Colon (tissue), 2 donors: ENCODE measurements around the gene ULBP1.
"Not testable (repeated sequence)": the region's sequence is repeated elsewhere in the genome, so short reads cannot be mapped to it uniquely, and the experiment has no call there.

Experiments
- FAIRE-seq: peaks from 2 replicates; lab custom pipeline; 2012; peaks lifted over from hg19 to GRCh38; lab: Jason Lieb, UNC
- donor health status: control.
- donor health status: control.

The ULBP1 gene

GRCh38 chr6:149933461-149933860 is 30.3 kb upstream of the ULBP1 start:
- no peak for FAIRE-seq

- FAIRE-seq, result no peak
Observed at GRCh38 chr6:149934249-149935156, 29.2 kb upstream of the ULBP1 start.

- FAIRE-seq, result no peak
Observed at GRCh38 chr6:149935246-149935645, 28.5 kb upstream of the ULBP1 start.

- FAIRE-seq, result no peak
Observed at GRCh38 chr6:149935668-149936067, 28.1 kb upstream of the ULBP1 start.

GRCh38 chr6:149936743-149937142 is 27.0 kb upstream of the ULBP1 start:
- FAIRE-seq, result no peak

GRCh38 chr6:149938013-149938570 is 25.7 kb upstream of the ULBP1 start:
- not testable (repeated sequence) for FAIRE-seq

GRCh38 chr6:149938571-149939355 is 25.0 kb upstream of the ULBP1 start:
- no peak for FAIRE-seq

GRCh38 chr6:149939356-149939648 is 24.4 kb upstream of the ULBP1 start:
- no peak for FAIRE-seq

- no peak for FAIRE-seq
Observed at GRCh38 chr6:149939909-149940671, 23.7 kb upstream of the ULBP1 start.

GRCh38 chr6:149940672-149940982 is 23.1 kb upstream of the ULBP1 start:
- no peak for FAIRE-seq

- FAIRE-seq, result no peak
Observed at GRCh38 chr6:149941583-149942460, 21.9 kb upstream of the ULBP1 start, which contains the start of gene ULBP2. TSS of gene ULBP2 (plus strand) at chr6:149942014. CDS start at chr6:149942073, 59 bp downstream.

GRCh38 chr6:149942461-149942829 is 21.3 kb upstream of the ULBP1 start:
- no peak for FAIRE-seq

GRCh38 chr6:149943321-149943720 is 20.4 kb upstream of the ULBP1 start:
- FAIRE-seq, result not testable (repeated sequence)

GRCh38 chr6:149945276-149945675 is 18.5 kb upstream of the ULBP1 start:
- FAIRE-seq, result not testable (repeated sequence)

- not testable (repeated sequence) for FAIRE-seq
Observed at GRCh38 chr6:149946631-149947030, 17.1 kb upstream of the ULBP1 start.

GRCh38 chr6:149947533-149947932 is 16.2 kb upstream of the ULBP1 start:
- not testable (repeated sequence) for FAIRE-seq

- FAIRE-seq, result no peak
Observed at GRCh38 chr6:149948011-149948410, 15.7 kb upstream of the ULBP1 start.

- FAIRE-seq, result no peak
Observed at GRCh38 chr6:149948616-149949015, 15.1 kb upstream of the ULBP1 start.

- no peak for FAIRE-seq
Observed at GRCh38 chr6:149950423-149950822, 13.3 kb upstream of the ULBP1 start.

- FAIRE-seq, result no peak
Observed at GRCh38 chr6:149951096-149951495, 12.6 kb upstream of the ULBP1 start.

- no peak for FAIRE-seq
Observed at GRCh38 chr6:149951626-149952025, 12.1 kb upstream of the ULBP1 start.
